ENCODE data around the gene FOXD4L6.
"Not testable (repeated sequence)": the region's sequence is repeated elsewhere in the genome, so short reads cannot be mapped to it uniquely, and the experiment has no call there.

The FOXD4L6 gene

GRCh38 chr9:41128581-41128980, at the start of gene FOXD4L6:
FOXD4L6 (minus strand) TSS chr9:41128681; CDS start chr9:41128383, 298 bp downstream.
- not testable (repeated sequence) for H3K9ac ChIP-seq (ENCODE audit: low read depth, low read length); H3K36me3 ChIP-seq (ENCODE audit: insufficient read depth, low read length)

GRCh38 chr9:41174994-41175393, 46.5 kb upstream of the FOXD4L6 start:
- not testable (repeated sequence) for H3K9me3 ChIP-seq (ENCODE audit: control insufficient read depth, insufficient read depth, low read length); H3K36me3 ChIP-seq (ENCODE audit: insufficient read depth, low read length); H3K4me1 ChIP-seq (ENCODE audit: insufficient read depth, low read length); H3K9ac ChIP-seq (ENCODE audit: low read depth, low read length)

More at GRCh38 chr9:41128581-41128980, at the start of gene FOXD4L6:
- not testable (repeated sequence) for H3K9me3 ChIP-seq (ENCODE audit: control insufficient read depth, insufficient read depth, low read length); H3K4me1 ChIP-seq (ENCODE audit: insufficient read depth, low read length)

DNA sequence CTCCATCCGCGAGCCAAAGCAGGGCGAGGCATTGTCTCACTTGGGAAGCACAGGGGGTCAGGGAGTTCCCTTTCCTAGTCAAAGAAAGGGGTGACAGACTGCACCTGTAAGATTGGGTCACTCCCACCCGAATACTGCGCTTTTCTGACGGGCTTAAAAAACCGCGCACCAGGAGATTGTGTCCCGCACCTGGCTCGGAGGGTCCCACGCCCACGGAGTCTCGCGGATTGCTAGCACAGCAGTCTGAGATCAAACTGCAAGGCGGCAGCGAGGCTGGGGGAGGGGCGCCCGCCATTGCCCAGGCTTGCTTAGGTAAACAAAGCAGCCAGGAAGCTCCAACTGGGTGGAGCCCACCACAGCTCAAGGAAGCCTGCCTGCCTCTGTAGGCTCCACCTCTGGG, 21.6 kb upstream of the FOXD4L6 start:
- H3K9ac ChIP-seq (ENCODE audit: low read depth, low read length), result not testable (repeated sequence)

DNA sequence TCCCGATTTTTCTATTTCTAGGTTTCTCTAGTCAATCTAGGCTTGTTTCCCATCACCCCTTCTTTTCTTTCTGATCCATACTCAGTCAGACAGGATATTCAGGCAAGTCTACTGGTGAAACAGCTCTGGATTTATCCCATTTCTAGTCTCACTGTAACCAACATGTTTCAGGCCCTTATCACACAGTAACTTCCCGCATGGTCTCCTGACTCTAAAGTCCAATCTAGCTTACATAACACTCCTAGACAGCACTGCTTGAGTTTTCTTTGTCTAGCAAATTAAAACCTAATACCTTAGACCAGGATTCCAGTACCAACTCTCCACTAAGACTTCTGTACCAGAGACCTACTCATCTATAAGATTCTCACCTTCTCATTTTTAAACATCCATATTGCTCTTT, 13.4 kb upstream of the FOXD4L6 start:
- not testable (repeated sequence) for H3K36me3 ChIP-seq (ENCODE audit: insufficient read depth, low read length); H3K4me1 ChIP-seq (ENCODE audit: insufficient read depth, low read length); H3K9ac ChIP-seq (ENCODE audit: low read depth, low read length)

More for the DNA sequence above, 21.6 kb upstream of the FOXD4L6 start:
- H3K36me3 ChIP-seq (ENCODE audit: insufficient read depth, low read length); H3K4me1 ChIP-seq (ENCODE audit: insufficient read depth, low read length); H3K9me3 ChIP-seq (ENCODE audit: control insufficient read depth, insufficient read depth, low read length): not testable (repeated sequence)

DNA sequence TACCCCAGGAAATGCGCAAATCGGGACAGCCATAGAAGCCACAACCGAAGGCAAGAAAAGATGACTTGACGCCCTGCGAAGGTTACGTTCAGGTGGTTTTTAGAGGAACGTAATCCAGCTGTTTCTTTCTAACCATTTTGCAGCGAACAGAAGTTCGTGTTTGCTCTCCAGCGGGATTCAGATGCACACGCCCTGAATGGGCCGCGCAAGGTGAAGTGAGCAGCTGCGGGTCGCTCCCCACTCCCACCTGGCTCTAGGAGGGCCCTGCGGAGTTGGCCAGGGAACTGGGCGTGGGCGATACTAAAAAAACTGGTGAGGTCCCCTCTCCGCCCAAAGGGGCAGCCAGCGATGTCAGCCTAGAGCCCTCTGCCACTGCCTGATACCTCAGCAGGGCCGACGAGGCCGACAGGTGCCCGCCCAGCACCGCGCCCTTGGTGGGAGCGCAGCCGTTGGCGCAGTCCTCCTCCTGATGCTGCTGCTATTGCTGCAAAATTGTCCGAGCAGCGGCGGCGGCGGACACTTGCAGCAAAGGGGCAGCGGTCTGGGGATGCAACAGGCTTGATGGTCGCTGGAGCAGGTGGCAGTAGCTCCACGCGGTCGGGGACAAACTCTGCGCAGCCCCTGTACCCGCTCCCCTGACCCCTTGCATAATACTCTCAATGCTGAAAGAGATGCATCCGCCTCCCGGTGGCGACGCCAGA, 1.6 kb downstream of the FOXD4L6 start:
- not testable (repeated sequence) for H3K9me3 ChIP-seq (ENCODE audit: control insufficient read depth, insufficient read depth, low read length); H3K9ac ChIP-seq (ENCODE audit: low read depth, low read length); H3K36me3 ChIP-seq (ENCODE audit: insufficient read depth, low read length); H3K4me1 ChIP-seq (ENCODE audit: insufficient read depth, low read length)

More for the DNA sequence above, 13.4 kb upstream of the FOXD4L6 start:
- not testable (repeated sequence) for H3K9me3 ChIP-seq (ENCODE audit: control insufficient read depth, insufficient read depth, low read length)

- H3K36me3 ChIP-seq (ENCODE audit: insufficient read depth, low read length); H3K9ac ChIP-seq (ENCODE audit: low read depth, low read length); H3K9me3 ChIP-seq (ENCODE audit: control insufficient read depth, insufficient read depth, low read length); H3K4me1 ChIP-seq (ENCODE audit: insufficient read depth, low read length): not testable (repeated sequence)
Measured at GRCh38 chr9:41125936-41126335, 2.5 kb downstream of the FOXD4L6 start.

DNA sequence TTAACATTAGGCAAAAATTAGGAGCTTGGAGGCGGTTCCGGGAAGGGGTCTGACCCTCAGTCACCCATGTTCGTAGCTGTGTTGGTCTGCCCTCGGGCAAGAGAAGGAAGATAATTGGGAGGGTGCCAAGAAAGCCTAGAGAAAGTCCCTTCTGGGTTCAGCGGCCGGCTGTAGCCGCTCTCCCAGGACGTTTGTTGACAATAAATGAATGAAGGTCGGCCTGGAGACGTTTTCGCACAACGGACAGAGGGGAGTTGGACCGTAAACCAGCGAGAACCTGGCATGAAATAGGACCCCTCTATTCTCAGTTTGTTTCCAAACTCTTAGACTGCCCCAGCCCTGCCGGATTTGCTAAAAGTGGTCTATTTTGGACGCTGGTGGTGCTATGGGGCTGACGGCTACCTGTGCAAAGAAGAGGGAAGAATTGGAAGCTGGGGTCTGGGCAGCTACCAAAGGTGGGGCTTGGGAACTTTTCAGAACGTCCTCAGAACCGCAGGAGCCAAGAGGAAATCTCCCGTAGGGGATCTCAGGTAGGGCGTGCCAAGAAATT, 3.3 kb downstream of the FOXD4L6 start:
- not testable (repeated sequence) for H3K36me3 ChIP-seq (ENCODE audit: insufficient read depth, low read length); H3K9ac ChIP-seq (ENCODE audit: low read depth, low read length); H3K4me1 ChIP-seq (ENCODE audit: insufficient read depth, low read length); H3K9me3 ChIP-seq (ENCODE audit: control insufficient read depth, insufficient read depth, low read length)

DNA sequence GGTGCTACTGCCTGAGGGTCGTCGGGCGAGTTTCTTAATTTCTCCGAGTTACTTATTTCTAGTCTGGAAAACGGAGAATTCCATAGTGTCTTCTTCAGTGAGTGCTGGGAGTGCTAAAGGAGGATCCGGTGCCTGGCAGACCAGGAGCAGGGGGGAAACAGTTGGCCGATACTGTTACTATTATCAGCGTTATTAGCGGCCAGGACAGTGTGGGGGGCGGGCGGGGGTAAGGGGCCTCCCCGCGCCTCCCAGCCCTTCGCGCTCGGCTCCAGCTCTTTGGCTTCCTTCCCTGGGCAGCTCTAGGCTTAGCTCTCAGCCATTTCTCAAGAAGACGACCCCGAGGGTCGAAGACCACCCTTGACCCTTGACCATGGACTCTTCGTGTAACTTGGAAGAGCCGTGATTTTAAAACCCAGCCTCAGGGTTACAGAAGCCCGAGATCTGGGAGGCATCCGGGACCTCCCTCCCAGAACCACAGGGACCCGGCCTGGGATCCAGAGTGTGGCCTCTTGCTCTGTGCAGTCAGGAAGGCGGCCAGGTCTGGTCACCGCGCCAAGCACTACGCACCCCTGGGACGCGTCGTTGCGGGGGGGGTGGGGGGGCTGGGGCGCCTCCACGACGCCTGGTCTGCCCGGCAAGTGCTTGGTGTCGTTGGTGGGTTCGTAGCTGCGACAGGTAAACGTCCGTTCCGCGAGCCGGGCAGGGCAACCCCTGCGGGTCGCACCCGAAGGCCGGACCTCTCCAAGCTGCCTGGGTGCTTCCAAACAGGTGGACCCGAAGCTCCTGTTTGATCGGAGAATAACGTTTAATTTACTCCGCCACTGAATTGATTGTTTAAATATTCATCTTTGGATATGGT, 4.0 kb downstream of the FOXD4L6 start:
- H3K9ac ChIP-seq (ENCODE audit: low read depth, low read length); H3K36me3 ChIP-seq (ENCODE audit: insufficient read depth, low read length); H3K4me1 ChIP-seq (ENCODE audit: insufficient read depth, low read length); H3K9me3 ChIP-seq (ENCODE audit: control insufficient read depth, insufficient read depth, low read length): not testable (repeated sequence)

GRCh38 chr9:41123812-41124211, 4.7 kb downstream of the FOXD4L6 start:
- not testable (repeated sequence) for H3K36me3 ChIP-seq (ENCODE audit: insufficient read depth, low read length); H3K4me1 ChIP-seq (ENCODE audit: insufficient read depth, low read length); H3K9ac ChIP-seq (ENCODE audit: low read depth, low read length); H3K9me3 ChIP-seq (ENCODE audit: control insufficient read depth, insufficient read depth, low read length)

DNA sequence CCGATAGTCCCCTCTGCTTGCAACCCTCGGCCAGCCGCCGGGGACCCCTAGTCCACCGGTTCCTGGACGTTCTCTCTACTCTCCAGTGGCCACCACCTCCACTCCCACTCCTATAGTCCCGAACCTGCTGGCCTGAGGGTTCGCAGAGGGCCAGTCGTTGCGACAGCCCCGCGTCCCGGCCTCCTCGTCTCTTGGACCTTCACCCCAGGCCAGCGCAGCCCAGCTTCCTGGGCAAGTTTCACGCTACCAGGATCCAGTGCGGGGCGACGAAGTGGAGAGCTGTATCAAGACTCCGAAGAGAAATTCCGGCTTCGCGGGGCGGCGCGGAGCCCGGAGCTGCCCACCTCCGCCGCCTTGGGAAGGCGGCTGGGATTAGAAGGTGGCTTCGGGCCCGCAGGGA, 5.1 kb downstream of the FOXD4L6 start:
- not testable (repeated sequence) for H3K9ac ChIP-seq (ENCODE audit: low read depth, low read length); H3K36me3 ChIP-seq (ENCODE audit: insufficient read depth, low read length); H3K4me1 ChIP-seq (ENCODE audit: insufficient read depth, low read length); H3K9me3 ChIP-seq (ENCODE audit: control insufficient read depth, insufficient read depth, low read length)

DNA sequence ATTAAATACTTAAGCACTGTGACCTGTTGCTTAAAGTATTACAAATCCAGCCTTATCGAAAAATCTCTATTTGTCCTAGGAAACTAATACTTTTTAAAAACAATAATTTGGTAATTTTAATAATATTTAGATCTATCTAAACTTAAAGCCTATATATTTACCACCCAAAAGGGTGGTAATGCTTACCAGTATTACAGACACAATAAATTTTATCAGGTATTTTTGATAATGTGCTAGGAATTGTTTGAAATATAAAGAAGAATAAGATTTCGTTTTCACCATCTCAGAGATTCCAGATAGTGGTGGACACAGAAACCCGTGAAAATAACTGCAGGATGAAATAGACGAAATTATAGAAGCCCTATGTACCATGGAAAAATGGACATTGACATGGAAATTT, 7.8 kb downstream of the FOXD4L6 start:
- H3K36me3 ChIP-seq (ENCODE audit: insufficient read depth, low read length); H3K4me1 ChIP-seq (ENCODE audit: insufficient read depth, low read length); H3K9me3 ChIP-seq (ENCODE audit: control insufficient read depth, insufficient read depth, low read length); H3K9ac ChIP-seq (ENCODE audit: low read depth, low read length): not testable (repeated sequence)

GRCh38 chr9:41119719-41120118, 8.8 kb downstream of the FOXD4L6 start:
- H3K36me3 ChIP-seq (ENCODE audit: insufficient read depth, low read length); H3K4me1 ChIP-seq (ENCODE audit: insufficient read depth, low read length); H3K9ac ChIP-seq (ENCODE audit: low read depth, low read length); H3K9me3 ChIP-seq (ENCODE audit: control insufficient read depth, insufficient read depth, low read length): not testable (repeated sequence)

DNA sequence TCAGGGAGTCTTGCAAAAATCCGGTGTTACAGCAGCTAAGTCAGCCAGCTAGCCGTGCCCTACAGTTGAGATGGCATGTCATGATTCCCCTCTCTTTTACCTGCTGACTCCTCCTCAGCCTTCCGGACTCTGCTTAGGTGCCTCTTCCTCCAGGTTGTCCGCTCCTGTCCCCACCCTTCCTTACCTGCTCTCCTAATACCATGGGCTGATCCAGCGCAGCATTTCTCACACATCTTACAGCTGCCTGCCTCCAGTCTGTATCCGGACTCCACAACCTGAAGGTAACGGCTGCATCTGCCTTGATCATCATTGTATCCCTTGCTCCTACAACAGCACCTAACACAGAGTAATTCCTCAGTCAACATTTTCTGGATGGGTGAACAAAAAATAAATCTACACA, 9.2 kb downstream of the FOXD4L6 start:
- H3K9me3 ChIP-seq (ENCODE audit: control insufficient read depth, insufficient read depth, low read length); H3K36me3 ChIP-seq (ENCODE audit: insufficient read depth, low read length); H3K4me1 ChIP-seq (ENCODE audit: insufficient read depth, low read length); H3K9ac ChIP-seq (ENCODE audit: low read depth, low read length): not testable (repeated sequence)

DNA sequence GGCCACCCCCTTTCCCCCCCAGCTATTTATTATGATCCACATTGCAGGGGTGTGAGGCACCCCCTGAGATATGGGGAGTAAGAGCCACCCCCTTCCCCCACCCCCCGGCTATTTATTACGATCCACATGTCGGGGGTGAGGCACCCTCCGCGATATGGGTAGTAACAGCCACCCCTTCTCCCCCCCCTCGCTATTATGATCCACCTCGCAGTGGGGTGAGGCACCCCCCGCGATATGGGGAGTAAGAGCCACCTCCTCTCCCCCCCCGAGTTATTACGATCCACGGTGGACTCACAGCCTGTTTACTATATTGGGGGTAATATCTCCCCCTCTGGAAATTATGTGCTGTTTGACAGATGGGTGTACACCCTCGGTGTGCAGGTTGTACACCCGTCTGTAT, 15.1 kb downstream of the FOXD4L6 start:
- H3K9me3 ChIP-seq (ENCODE audit: control insufficient read depth, insufficient read depth, low read length); H3K36me3 ChIP-seq (ENCODE audit: insufficient read depth, low read length); H3K9ac ChIP-seq (ENCODE audit: low read depth, low read length); H3K4me1 ChIP-seq (ENCODE audit: insufficient read depth, low read length): not testable (repeated sequence)

DNA sequence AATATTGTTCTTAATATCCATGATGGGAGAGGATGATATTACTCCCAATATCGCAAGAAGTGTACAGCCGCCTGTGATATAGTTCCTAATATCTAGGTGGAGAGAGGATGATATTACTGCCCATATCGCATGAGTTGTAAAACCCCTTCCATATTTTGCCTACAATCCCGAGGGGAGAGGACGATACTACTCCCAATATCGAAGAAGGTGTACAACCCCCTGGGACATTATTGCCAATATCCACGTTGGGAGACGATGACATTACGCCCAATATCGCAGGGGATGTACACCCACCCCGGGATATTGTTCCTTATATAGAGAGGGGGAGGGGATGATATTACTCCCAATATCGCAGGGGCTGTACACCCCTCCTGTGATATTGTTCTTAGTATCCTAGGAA, 17.1 kb downstream of the FOXD4L6 start:
- not testable (repeated sequence) for H3K9me3 ChIP-seq (ENCODE audit: control insufficient read depth, insufficient read depth, low read length); H3K4me1 ChIP-seq (ENCODE audit: insufficient read depth, low read length)

More for the DNA sequence above, 17.1 kb downstream of the FOXD4L6 start:
- H3K36me3 ChIP-seq (ENCODE audit: insufficient read depth, low read length); H3K9ac ChIP-seq (ENCODE audit: low read depth, low read length): not testable (repeated sequence)
